AG04449 (cell line): ENCODE data around the gene OR10A5.

ENCODE experiments used
- CTCF ChIA-PET: fragments of 350-600 bp; formaldehyde crosslinking; extraction: SDS; loops from one replicate; lab custom pipeline; 2021; ENCODE audit warnings: antibody characterized with exemption; lab: Yijun Ruan, JAX
- POLR2A ChIA-PET: fragments of 400-600, 350-600 bp; formaldehyde crosslinking; extraction: SDS; loops from one replicate; lab custom pipeline; 2020; ENCODE audit warnings: antibody characterized with exemption, inconsistent platforms; lab: Yijun Ruan, JAX
- DNase-seq: peaks from one replicate; pipeline ENCODE4 v3.0.0-alpha.2; 2010; ENCODE audit warnings: low read depth, low spot score
- H3K4me3 ChIP-seq: 2 replicates; pipeline ENCODE4 v1.5.1; 2011; ENCODE audit warnings: low read depth, mild to moderate bottlenecking, control low read depth, low read length
- CTCF ChIP-seq: IDR thresholded peaks from one replicate; pipeline ENCODE4 v1.5.1; 2011; ENCODE audit warnings: mild to moderate bottlenecking, moderate library complexity, low read length, control low read depth, inconsistent platforms; ENCODE audit not compliant: insufficient read depth; ENCODE audit errors: missing control alignments

OR10A5 gene

GRCh38 chr11:6888830-6889229 lies 43.3 kb downstream of the OR10A5 start:
- POLR2A ChIA-PET, result no interaction called here
- H3K4me3 ChIP-seq, result no peak overlapping the region
- CTCF ChIA-PET, result no interaction called here
- DNase-seq, result no peak
- no peak for TF ChIP-seq CTCF

- no peak for TF ChIP-seq CTCF
- no peak overlapping the region for H3K4me3 ChIP-seq
- ChIA-PET POLR2A (no interaction called here), CTCF (no interaction called here)
- no peak for DNase-seq
These were observed 44.4 kb downstream of the OR10A5 start for GRCh38 chr11:6889835-6890234.

GRCh38 chr11:6892400-6892799 lies 46.9 kb downstream of the OR10A5 start, which contains the start of gene OR2D2:
Gene OR2D2, minus strand, starts transcription at chr11:6892500. Its CDS starts 0 bp downstream, at chr11:6892500.
- TF ChIP-seq CTCF, result no peak
- no peak for DNase-seq
- POLR2A ChIA-PET, result no interaction called here
- no peak within 1 kb of the TSS for H3K4me3 ChIP-seq
- CTCF ChIA-PET, result no interaction called here

- DNase-seq, result no peak
- TF ChIP-seq CTCF, result no peak
- CTCF ChIA-PET, result no interaction called here
- POLR2A ChIA-PET, result no interaction called here
- no peak overlapping the region for H3K4me3 ChIP-seq
These were observed 48.6 kb downstream of the OR10A5 start for GRCh38 chr11:6894097-6894496.

- CTCF ChIA-PET, result no interaction called here
- POLR2A ChIA-PET, result no interaction called here
- H3K4me3 ChIP-seq, result no peak overlapping the region
- no peak for TF ChIP-seq CTCF
- DNase-seq, result no peak
These were observed 49.5 kb downstream of the OR10A5 start for GRCh38 chr11:6895010-6895409.
